Panc1 (cell line): ENCODE measurements around the gene SCNN1B.

ENCODE experiments used
- POLR2AphosphoS5 ChIP-seq: IDR thresholded peaks from 2 replicates; pipeline ENCODE4 v1.6.1; 2012; ENCODE audit warnings: mild to moderate bottlenecking, low read depth, low read length, moderate library complexity
- SIN3A ChIP-seq: IDR thresholded peaks from 2 replicates; pipeline ENCODE4 v1.6.1; 2012; ENCODE audit warnings: low read depth, mild to moderate bottlenecking, low read length, moderate library complexity, borderline replicate concordance; ENCODE audit not compliant: insufficient read depth
- TCF7L2 ChIP-seq: IDR thresholded peaks from 2 replicates; pipeline ENCODE4 v1.6.1; 2011; ENCODE audit warnings: mild to moderate bottlenecking, low read depth, low read length, inconsistent platforms
- TF ChIP-seq, protein P1 (sequence below): fragments of 450-650 bp; IDR thresholded peaks from 2 replicates; pipeline ENCODE4 v1.5.1; 2017; ENCODE audit warnings: mild to moderate bottlenecking
- TF ChIP-seq, protein P2 (sequence below), 2 experiments: IDR thresholded peaks; 2 replicates each; pipeline ENCODE4 v1.6.1; 2011 to 2012; ENCODE audit warnings: low read depth in 2 of 2, control low read depth in 1 of 2, low read length in 1 of 2, mild to moderate bottlenecking in 1 of 2, moderate library complexity in 1 of 2; ENCODE audit not compliant: insufficient read depth in 1 of 2

DNA sequence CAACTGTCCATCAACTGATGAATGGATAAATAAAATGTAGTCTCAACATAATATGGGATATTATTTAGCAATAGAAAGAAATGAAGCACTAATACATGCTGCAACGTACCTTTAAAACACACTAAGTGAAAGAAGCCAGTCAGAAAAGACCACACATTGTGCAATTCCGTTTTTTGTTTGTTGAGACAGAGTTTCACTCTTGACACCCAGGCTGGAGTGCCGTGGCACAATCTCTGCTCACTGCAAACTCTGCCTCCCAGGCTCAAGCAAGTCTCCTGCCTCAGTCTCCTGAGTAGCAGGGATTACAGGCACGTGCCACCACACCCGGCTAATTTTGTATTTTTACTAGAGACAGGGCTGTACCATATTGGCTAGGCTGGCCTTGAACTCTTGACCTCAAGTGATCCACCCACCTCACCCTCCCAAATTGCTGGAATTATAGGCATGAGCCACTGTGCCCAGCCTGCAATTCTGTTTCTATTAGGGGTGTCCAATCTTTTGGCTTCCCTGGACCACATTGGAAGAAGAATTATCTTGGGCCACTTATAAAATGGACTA is 40.1 kb downstream of the SCNN1B start:
- TF ChIP-seq, protein P1, sequence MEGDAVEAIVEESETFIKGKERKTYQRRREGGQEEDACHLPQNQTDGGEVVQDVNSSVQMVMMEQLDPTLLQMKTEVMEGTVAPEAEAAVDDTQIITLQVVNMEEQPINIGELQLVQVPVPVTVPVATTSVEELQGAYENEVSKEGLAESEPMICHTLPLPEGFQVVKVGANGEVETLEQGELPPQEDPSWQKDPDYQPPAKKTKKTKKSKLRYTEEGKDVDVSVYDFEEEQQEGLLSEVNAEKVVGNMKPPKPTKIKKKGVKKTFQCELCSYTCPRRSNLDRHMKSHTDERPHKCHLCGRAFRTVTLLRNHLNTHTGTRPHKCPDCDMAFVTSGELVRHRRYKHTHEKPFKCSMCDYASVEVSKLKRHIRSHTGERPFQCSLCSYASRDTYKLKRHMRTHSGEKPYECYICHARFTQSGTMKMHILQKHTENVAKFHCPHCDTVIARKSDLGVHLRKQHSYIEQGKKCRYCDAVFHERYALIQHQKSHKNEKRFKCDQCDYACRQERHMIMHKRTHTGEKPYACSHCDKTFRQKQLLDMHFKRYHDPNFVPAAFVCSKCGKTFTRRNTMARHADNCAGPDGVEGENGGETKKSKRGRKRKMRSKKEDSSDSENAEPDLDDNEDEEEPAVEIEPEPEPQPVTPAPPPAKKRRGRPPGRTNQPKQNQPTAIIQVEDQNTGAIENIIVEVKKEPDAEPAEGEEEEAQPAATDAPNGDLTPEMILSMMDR, result no peak
- TF ChIP-seq POLR2AphosphoS5, result no peak
- TF ChIP-seq, protein P2, sequence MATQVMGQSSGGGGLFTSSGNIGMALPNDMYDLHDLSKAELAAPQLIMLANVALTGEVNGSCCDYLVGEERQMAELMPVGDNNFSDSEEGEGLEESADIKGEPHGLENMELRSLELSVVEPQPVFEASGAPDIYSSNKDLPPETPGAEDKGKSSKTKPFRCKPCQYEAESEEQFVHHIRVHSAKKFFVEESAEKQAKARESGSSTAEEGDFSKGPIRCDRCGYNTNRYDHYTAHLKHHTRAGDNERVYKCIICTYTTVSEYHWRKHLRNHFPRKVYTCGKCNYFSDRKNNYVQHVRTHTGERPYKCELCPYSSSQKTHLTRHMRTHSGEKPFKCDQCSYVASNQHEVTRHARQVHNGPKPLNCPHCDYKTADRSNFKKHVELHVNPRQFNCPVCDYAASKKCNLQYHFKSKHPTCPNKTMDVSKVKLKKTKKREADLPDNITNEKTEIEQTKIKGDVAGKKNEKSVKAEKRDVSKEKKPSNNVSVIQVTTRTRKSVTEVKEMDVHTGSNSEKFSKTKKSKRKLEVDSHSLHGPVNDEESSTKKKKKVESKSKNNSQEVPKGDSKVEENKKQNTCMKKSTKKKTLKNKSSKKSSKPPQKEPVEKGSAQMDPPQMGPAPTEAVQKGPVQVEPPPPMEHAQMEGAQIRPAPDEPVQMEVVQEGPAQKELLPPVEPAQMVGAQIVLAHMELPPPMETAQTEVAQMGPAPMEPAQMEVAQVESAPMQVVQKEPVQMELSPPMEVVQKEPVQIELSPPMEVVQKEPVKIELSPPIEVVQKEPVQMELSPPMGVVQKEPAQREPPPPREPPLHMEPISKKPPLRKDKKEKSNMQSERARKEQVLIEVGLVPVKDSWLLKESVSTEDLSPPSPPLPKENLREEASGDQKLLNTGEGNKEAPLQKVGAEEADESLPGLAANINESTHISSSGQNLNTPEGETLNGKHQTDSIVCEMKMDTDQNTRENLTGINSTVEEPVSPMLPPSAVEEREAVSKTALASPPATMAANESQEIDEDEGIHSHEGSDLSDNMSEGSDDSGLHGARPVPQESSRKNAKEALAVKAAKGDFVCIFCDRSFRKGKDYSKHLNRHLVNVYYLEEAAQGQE (IDR thresholded peaks at IDR 0.05; ENCODE audit: insufficient read depth in 1 of 2, low read depth in 2 of 2, low read length in 1 of 2), result no peak
- TF ChIP-seq SIN3A, result no peak
- no peak for TF ChIP-seq TCF7L2
